Retinal pigment epithelial cell (primary cell): Measurements from ENCODE around the gene DRD2.

ENCODE experiments used
- DNase-seq: peaks from one replicate; pipeline ENCODE4 v3.0.0-alpha.2; 2010; ENCODE audit warnings: low read depth
- H3K4me3 ChIP-seq: 2 replicates; pipeline ENCODE4 v1.5.1; 2011; ENCODE audit warnings: mild to moderate bottlenecking, low read length, control low read depth, moderate library complexity
- CTCF ChIP-seq: conservative IDR thresholded peaks from 2 replicates; pipeline ENCODE4 v1.5.1; 2011; ENCODE audit warnings: low read depth, low read length, control low read depth, inconsistent platforms

DRD2 gene

GRCh38 chr11:113461639-113462038 is 13.6 kb downstream of the DRD2 start:
- no peak for TF ChIP-seq CTCF
- no peak overlapping the region for H3K4me3 ChIP-seq
- DNase-seq: no peak

GRCh38 chr11:113460469-113460868 is 14.7 kb downstream of the DRD2 start:
- no peak for TF ChIP-seq CTCF
- no peak for DNase-seq

GRCh38 chr11:113458189-113458588 is 17.0 kb downstream of the DRD2 start:
- DNase-seq: no peak
- H3K4me3 ChIP-seq: no peak overlapping the region
- TF ChIP-seq CTCF: no peak

More at GRCh38 chr11:113460469-113460868, 14.7 kb downstream of the DRD2 start:
- H3K4me3 ChIP-seq: no peak overlapping the region

GRCh38 chr11:113457784-113458183 is 17.4 kb downstream of the DRD2 start:
- H3K4me3 ChIP-seq: no peak overlapping the region
- TF ChIP-seq CTCF: no peak
- no peak for DNase-seq

GRCh38 chr11:113454455-113454854 is 20.7 kb downstream of the DRD2 start:
- no peak overlapping the region for H3K4me3 ChIP-seq
- no peak for TF ChIP-seq CTCF
- no peak for DNase-seq

GRCh38 chr11:113449743-113450142 is 25.5 kb downstream of the DRD2 start:
- no peak for DNase-seq
- no peak overlapping the region for H3K4me3 ChIP-seq
- no peak for TF ChIP-seq CTCF

- no peak for DNase-seq
- no peak overlapping the region for H3K4me3 ChIP-seq
- no peak for TF ChIP-seq CTCF
Measured at GRCh38 chr11:113448316-113448677, 26.9 kb downstream of the DRD2 start.
